IMR-90 (cell line): ENCODE data around the gene TSEN34. TPM values are rescaled to one million over a fixed set of nuclear protein-coding genes. Genes with fewer than 3 reads are reported as not detected.

Experiments used
- ATAC-seq: fragments of 200-7000 bp; cut with Tn5 transposase; 2 replicates; pipeline ENCODE4 v1.9.1; 2020; ENCODE audit warnings: low read depth, mild to moderate bottlenecking, moderate library complexity
- BruUV-seq: library from RNA; stranded (reverse); fragments of 400-500 nt; replicated peaks from 2 replicates; lab custom pipeline; 2021; lab: Mats Ljungman, UMichigan
- CTCF ChIA-PET: fragments of 300-600 bp; formaldehyde crosslinking; extraction: SDS; loops from one replicate; lab custom pipeline; 2021; ENCODE audit warnings: antibody characterized with exemption; lab: Yijun Ruan, JAX
- POLR2A ChIA-PET: fragments of 300-600 bp; sonication (Branson Sonifier 250); formaldehyde crosslinking; loops from one replicate; lab custom pipeline; 2022; ENCODE audit warnings: antibody characterized with exemption; ENCODE audit not compliant: unreplicated experiment; lab: Charles Lee
- DNase-seq: peaks from one replicate; pipeline ENCODE4 v3.0.0; 2013
- H2AFZ ChIP-seq: replicated peaks from 2 replicates; pipeline ENCODE3; 2013; ENCODE audit warnings: low read length, mild to moderate bottlenecking; ENCODE audit not compliant: poor library complexity
- H2AK5ac ChIP-seq: 2 replicates; pipeline ENCODE4 v1.6.1; 2013; ENCODE audit warnings: low read depth, low read length, inconsistent platforms
- H2AK9ac ChIP-seq: replicated peaks from 2 replicates; pipeline ENCODE3; 2013; ENCODE audit warnings: mild to moderate bottlenecking, low read depth, low read length, moderate library complexity; ENCODE audit not compliant: poor library complexity
- H2BK120ac ChIP-seq: 2 replicates; pipeline ENCODE4 v1.6.1; 2013; ENCODE audit warnings: low read depth, low read length, inconsistent platforms
- H2BK15ac ChIP-seq: 3 replicates; pipeline ENCODE4 v1.6.1; 2013; ENCODE audit warnings: low read depth, low read length, inconsistent platforms
- H2BK20ac ChIP-seq: 2 replicates; pipeline ENCODE4 v1.6.1; 2013; ENCODE audit warnings: low read depth, mild to moderate bottlenecking, inconsistent platforms, low read length, moderate library complexity
- H2BK5ac ChIP-seq: 2 replicates; pipeline ENCODE4 v1.6.1; 2013; ENCODE audit warnings: mild to moderate bottlenecking, low read depth, low read length, inconsistent platforms; ENCODE audit not compliant: poor library complexity, severe bottlenecking
- H3K14ac ChIP-seq: replicated peaks from 2 replicates; pipeline ENCODE4 v1.6.1; 2013; ENCODE audit warnings: low read depth, low read length, inconsistent platforms
- H3K18ac ChIP-seq: 2 replicates; pipeline ENCODE4 v1.6.1; 2013; ENCODE audit warnings: low read depth, low read length, control low read depth
- H3K23ac ChIP-seq: 2 replicates; pipeline ENCODE4 v1.6.1; 2013; ENCODE audit warnings: low read depth, low read length, inconsistent platforms
- H3K27ac ChIP-seq: 2 replicates; pipeline ENCODE4 v1.5.1; 2013; ENCODE audit warnings: mild to moderate bottlenecking, control low read depth, low read length; ENCODE audit not compliant: insufficient read depth
- H3K27me3 ChIP-seq: 2 replicates; pipeline ENCODE4 v1.6.1; 2013; ENCODE audit warnings: low read length; ENCODE audit not compliant: control insufficient read depth, insufficient read depth
- H3K36me3 ChIP-seq: 2 replicates; pipeline ENCODE4 v1.6.1; 2013; ENCODE audit warnings: low read length, mixed read lengths; ENCODE audit not compliant: control insufficient read depth, insufficient read depth
- H3K4ac ChIP-seq: 2 replicates; pipeline ENCODE4 v1.6.1; 2013; ENCODE audit warnings: low read depth, low read length, inconsistent platforms
- H3K4me1 ChIP-seq: 2 replicates; pipeline ENCODE4 v1.6.1; 2013; ENCODE audit warnings: low read length, mixed read lengths; ENCODE audit not compliant: control insufficient read depth, insufficient read depth
- H3K4me2 ChIP-seq: 2 replicates; pipeline ENCODE4 v1.6.1; 2013; ENCODE audit warnings: low read depth, mild to moderate bottlenecking, control low read depth, low read length, moderate library complexity
- H3K4me3 ChIP-seq: 2 replicates; pipeline ENCODE4 v1.5.1; 2013; ENCODE audit warnings: low read depth, mild to moderate bottlenecking, control low read depth, low read length, moderate library complexity; ENCODE audit not compliant: insufficient read depth
- H3K56ac ChIP-seq: 2 replicates; pipeline ENCODE4 v1.6.1; 2013; ENCODE audit warnings: low read length, inconsistent platforms; ENCODE audit not compliant: insufficient read depth; ENCODE audit errors: extremely low read depth
- H3K79me1 ChIP-seq, 2 experiments: 2 replicates each; pipeline ENCODE4 v1.6.1; 2013; ENCODE audit warnings: low read length in 2 of 2, inconsistent platforms in 1 of 2, low read depth in 1 of 2
- H3K9ac ChIP-seq: 2 replicates; pipeline ENCODE4 v1.6.1; 2013; ENCODE audit warnings: low read depth, low read length, control low read depth
- H3K9me1 ChIP-seq: 2 replicates; pipeline ENCODE4 v1.6.1; 2013; ENCODE audit warnings: low read length, inconsistent platforms; ENCODE audit not compliant: insufficient read depth
- H3K9me3 ChIP-seq: 2 replicates; pipeline ENCODE4 v1.6.1; 2013; ENCODE audit warnings: low read length; ENCODE audit not compliant: control insufficient read depth, insufficient read depth
- H4K20me1 ChIP-seq: 2 replicates; pipeline ENCODE4 v1.6.1; 2013; ENCODE audit warnings: low read length, inconsistent platforms; ENCODE audit not compliant: insufficient read depth
- H4K5ac ChIP-seq: 2 replicates; pipeline ENCODE4 v1.6.1; 2013; ENCODE audit warnings: mild to moderate bottlenecking, low read depth, low read length, control low read depth
- H4K8ac ChIP-seq, 2 experiments: 2 replicates each; pipeline ENCODE4 v1.6.1; 2013; ENCODE audit warnings: low read depth in 2 of 2, low read length in 2 of 2, control low read depth in 1 of 2, inconsistent platforms in 1 of 2
- H4K91ac ChIP-seq: 2 replicates; pipeline ENCODE4 v1.6.1; 2013; ENCODE audit warnings: low read depth, low read length, inconsistent platforms; ENCODE audit not compliant: insufficient read depth
- ELK1 ChIP-seq: fragments of 150-350 bp; IDR thresholded peaks from 2 replicates; pipeline ENCODE4 v1.6.1; 2016; ENCODE audit warnings: low read depth, mild to moderate bottlenecking, low read length, moderate library complexity, borderline replicate concordance
- RFX5 ChIP-seq: IDR thresholded peaks from 2 replicates; pipeline ENCODE4 v1.8.0; 2012; ENCODE audit warnings: low read depth, mild to moderate bottlenecking, low read length, moderate library complexity
- USF2 ChIP-seq: fragments of 150-350 bp; IDR thresholded peaks from 2 replicates; pipeline ENCODE4 v1.6.1; 2017; ENCODE audit warnings: mild to moderate bottlenecking, antibody characterized with exemption, low read length, low read depth
- WGBS, 2 experiments: methylation state at CpG; one replicate each; pipeline versions ENCODE4 v1.1.5 to v1.1.7; 2013; ENCODE audit warnings: missing lambda C conversion rate in 2 of 2; ENCODE audit not compliant: insufficient read length in 1 of 2; ENCODE audit errors: extremely low coverage in 2 of 2; 5-methylcytosine and 5-hydroxymethylcytosine counted together
- dilution Hi-C: fragments of 300-500 bp; cut with HindIII; formaldehyde crosslinking; loops from one replicate; pipeline ENCODE4 v1.14.3; 2018; ENCODE audit warnings: low sequenced_read_pairs; ENCODE audit not compliant: unreplicated experiment
- in situ Hi-C: fragments of 300-500 bp; cut with MboI; formaldehyde crosslinking; loops from 3 replicates; pipeline ENCODE4 v1.14.3; 2019; ENCODE audit warnings: low sequenced_read_pairs, inconsistent platforms, mixed read lengths
- intact Hi-C: fragments of 100-400 bp; cut with micrococcal nuclease; formaldehyde crosslinking; loops from 2 replicates; pipeline ENCODE4 v1.10.0; 2022
- polyA plus RNA-seq, 3 experiments: library from polyadenylated mRNA; depleted of rRNA; stranded (reverse); fragments of >200 nt; gene quantifications; 2 replicates each; pipeline ENCODE4 v1.2.3, GENCODE V29; 2012; ENCODE audit warnings: low replicate concordance in 1 of 3
- total RNA-seq: library from RNA; depleted of rRNA; stranded (reverse); fragments of >200 nt; gene quantifications from 2 replicates; pipeline ENCODE4 v1.2.3, GENCODE V29; 2012

Gene TSEN34
- total and polyA plus RNA-seq, 2 of the 4 experiments (the other 2 are of a cell fraction) = 32.1 to 69.4 TPM

GRCh38 chr19:54164369-54165068 is 26.6 kb upstream of the TSEN34 start:
- H3K23ac ChIP-seq = no peak overlapping the region
- H2BK5ac ChIP-seq = no peak overlapping the region
- H3K14ac ChIP-seq = no peak overlapping the region
- no peak overlapping the region for H2AK9ac ChIP-seq
- no peak overlapping the region for H4K8ac ChIP-seq
- no peak for TF ChIP-seq RFX5
- no peak for TF ChIP-seq ELK1
- no peak for TF ChIP-seq USF2
- H4K20me1 ChIP-seq = no peaks in the 10 kb centered on the region
- peaks cover 6% of the 10 kb centered on the region; the same call in 1 of the 2 replicates for H3K4me1 ChIP-seq
- peak overlapping the region; percentile 20; the same call in 1 of the 2 replicates for H3K4me3 ChIP-seq
- H3K4ac ChIP-seq = no peak overlapping the region
- H4K91ac ChIP-seq = no peak overlapping the region
- H2AFZ ChIP-seq = peak overlapping the region; percentile 83
- no peak overlapping the region for H2AK5ac ChIP-seq
- no peaks in the 10 kb centered on the region; the same call in 1 of the 2 replicates for H3K9me1 ChIP-seq
- no peak overlapping the region for H2BK15ac ChIP-seq
- H2BK120ac ChIP-seq = no peak overlapping the region
- WGBS, 2 experiments = 13% methylated on average over 17 of the region's 37 CpGs; no CpG with 5 or more reads in 1 of the 2 experiments
- DNase-seq (peak; percentile 22), ATAC-seq (no peak)
- H2BK20ac ChIP-seq = no peak overlapping the region
- H3K79me1 ChIP-seq = peaks cover 0 to 15% of the 10 kb centered on the region in 2 experiments; a peak in 1 of 4 replicates
- no peak overlapping the region for H3K56ac ChIP-seq
- ChIA-PET CTCF (interaction anchor here (0.7 kb wide), 1 partner anchor 72 kb away, joined by 4 read pairs; no protein-coding TSS in a partner anchor), POLR2A (no interaction called here)
- no peak overlapping the region for H3K9ac ChIP-seq
- H3K36me3 ChIP-seq = no peaks in the 10 kb centered on the region
- H3K9me3 ChIP-seq = no peaks in the 10 kb centered on the region
- no peak overlapping the region for H4K5ac ChIP-seq
- dilution Hi-C loops (no loop called here), intact Hi-C loops (no loop called here), in situ Hi-C loops (no loop called here)
- no peak overlapping the region for H3K27ac ChIP-seq
- peak overlapping the region; percentile 26; the same call in 1 of the 2 replicates for H3K4me2 ChIP-seq
- H3K18ac ChIP-seq = no peak overlapping the region
- BruUV-seq = no TSS peak
- no peaks in the 10 kb centered on the region for H3K27me3 ChIP-seq
